Mucosa of descending colon (tissue), 3 donors: ENCODE data around the gene LRP1. TPM values are rescaled to one million over a fixed set of nuclear protein-coding genes. Genes with fewer than 3 reads are reported as not detected.

ENCODE experiments used
- ATAC-seq: fragments of 200-7000 bp; cut with Tn5 transposase; one replicate; pipeline ENCODE4 v1.9.1; 2020; ENCODE audit warnings: mild to moderate bottlenecking, moderate library complexity
- DNase-seq, 3 donors: peaks; one replicate each; pipeline ENCODE4 v3.0.0-alpha.2; 2020
- H3K36me3 ChIP-seq: fragments of 200-600 bp; one replicate; pipeline ENCODE4 v1.8.0; 2021; ENCODE audit warnings: low read depth, mild to moderate bottlenecking
- H3K4me1 ChIP-seq: fragments of 200-600 bp; one replicate; pipeline ENCODE4 v1.8.0; 2021; ENCODE audit warnings: low read depth, mild to moderate bottlenecking
- H3K4me3 ChIP-seq: fragments of 200-600 bp; one replicate; pipeline ENCODE4 v1.8.0; 2021; ENCODE audit warnings: mild to moderate bottlenecking
- H3K9me3 ChIP-seq: fragments of 200-600 bp; one replicate; pipeline ENCODE4 v1.8.0; 2021; ENCODE audit warnings: mild to moderate bottlenecking
- intact Hi-C, 2 donors: fragments of 100-400 bp; cut with DNase I in 1 of 2; cut with micrococcal nuclease in 1 of 2; formaldehyde crosslinking; loops; one replicate each; pipeline versions ENCODE4 v1.11.0 to v1.11.1; 2022; cut with DNase I, micrococcal nuclease
- total RNA-seq, 3 donors: library from RNA; stranded (reverse); fragmentation: NEBNext Ultra II Directional in 2 of 3; extraction: Animal tissue kit (Norgen Biotek cat#: 25700) in 2 of 3; gene quantifications; one replicate each; pipeline versions ENCODE4 v1.2.1 to v1.2.4, GENCODE V29; 2021 to 2023
- TF ChIP-seq, protein P1 (sequence below): fragments of 200-600 bp; IDR thresholded peaks from one replicate; pipeline ENCODE4 v1.8.0; 2022; ENCODE audit warnings: antibody characterized with exemption, mild to moderate bottlenecking
- donor health status: DM: no; HTN: no; CAD: no; lungs with moderate emphysema.
- donor health status: DM: no; HTN: no; CAD: no.
- donor health status: DM: no; HTN: yes; CAD: no.

LRP1 gene
- total RNA-seq, 3 donors from 2014 or later, result 128 to 223 (median 148) TPM

DNA sequence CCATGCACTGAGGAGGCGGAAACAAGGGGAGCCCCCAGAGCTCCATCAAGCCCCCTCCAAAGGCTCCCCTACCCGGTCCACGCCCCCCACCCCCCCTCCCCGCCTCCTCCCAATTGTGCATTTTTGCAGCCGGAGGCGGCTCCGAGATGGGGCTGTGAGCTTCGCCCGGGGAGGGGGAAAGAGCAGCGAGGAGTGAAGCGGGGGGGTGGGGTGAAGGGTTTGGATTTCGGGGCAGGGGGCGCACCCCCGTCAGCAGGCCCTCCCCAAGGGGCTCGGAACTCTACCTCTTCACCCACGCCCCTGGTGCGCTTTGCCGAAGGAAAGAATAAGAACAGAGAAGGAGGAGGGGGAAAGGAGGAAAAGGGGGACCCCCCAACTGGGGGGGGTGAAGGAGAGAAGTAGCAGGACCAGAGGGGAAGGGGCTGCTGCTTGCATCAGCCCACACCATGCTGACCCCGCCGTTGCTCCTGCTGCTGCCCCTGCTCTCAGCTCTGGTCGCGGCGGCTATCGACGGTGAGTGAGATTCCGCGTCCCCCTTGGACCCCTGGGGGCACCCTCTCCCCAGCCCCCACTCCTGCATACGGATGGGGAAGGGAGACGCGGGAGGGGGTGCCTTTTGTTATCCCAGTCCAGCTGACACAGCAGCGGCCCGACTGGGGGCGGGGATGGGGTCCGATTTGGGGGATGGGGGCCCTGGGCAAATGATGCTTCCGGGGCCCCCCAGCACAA lies 400 bp downstream of the LRP1 start:
- H3K4me1 ChIP-seq, result peaks cover 12% of the 10 kb centered on the region
- peak overlapping the region; percentile 63 for H3K4me3 ChIP-seq
- ATAC-seq (no peak), DNase-seq (peak in 2 of 3 donors; percentile 47 to 61)
- intact Hi-C loops, result no loop called here
- TF ChIP-seq, protein P1, sequence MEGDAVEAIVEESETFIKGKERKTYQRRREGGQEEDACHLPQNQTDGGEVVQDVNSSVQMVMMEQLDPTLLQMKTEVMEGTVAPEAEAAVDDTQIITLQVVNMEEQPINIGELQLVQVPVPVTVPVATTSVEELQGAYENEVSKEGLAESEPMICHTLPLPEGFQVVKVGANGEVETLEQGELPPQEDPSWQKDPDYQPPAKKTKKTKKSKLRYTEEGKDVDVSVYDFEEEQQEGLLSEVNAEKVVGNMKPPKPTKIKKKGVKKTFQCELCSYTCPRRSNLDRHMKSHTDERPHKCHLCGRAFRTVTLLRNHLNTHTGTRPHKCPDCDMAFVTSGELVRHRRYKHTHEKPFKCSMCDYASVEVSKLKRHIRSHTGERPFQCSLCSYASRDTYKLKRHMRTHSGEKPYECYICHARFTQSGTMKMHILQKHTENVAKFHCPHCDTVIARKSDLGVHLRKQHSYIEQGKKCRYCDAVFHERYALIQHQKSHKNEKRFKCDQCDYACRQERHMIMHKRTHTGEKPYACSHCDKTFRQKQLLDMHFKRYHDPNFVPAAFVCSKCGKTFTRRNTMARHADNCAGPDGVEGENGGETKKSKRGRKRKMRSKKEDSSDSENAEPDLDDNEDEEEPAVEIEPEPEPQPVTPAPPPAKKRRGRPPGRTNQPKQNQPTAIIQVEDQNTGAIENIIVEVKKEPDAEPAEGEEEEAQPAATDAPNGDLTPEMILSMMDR, result no peak
- H3K9me3 ChIP-seq, result no peaks in the 10 kb centered on the region
- no peaks in the 10 kb centered on the region for H3K36me3 ChIP-seq

DNA sequence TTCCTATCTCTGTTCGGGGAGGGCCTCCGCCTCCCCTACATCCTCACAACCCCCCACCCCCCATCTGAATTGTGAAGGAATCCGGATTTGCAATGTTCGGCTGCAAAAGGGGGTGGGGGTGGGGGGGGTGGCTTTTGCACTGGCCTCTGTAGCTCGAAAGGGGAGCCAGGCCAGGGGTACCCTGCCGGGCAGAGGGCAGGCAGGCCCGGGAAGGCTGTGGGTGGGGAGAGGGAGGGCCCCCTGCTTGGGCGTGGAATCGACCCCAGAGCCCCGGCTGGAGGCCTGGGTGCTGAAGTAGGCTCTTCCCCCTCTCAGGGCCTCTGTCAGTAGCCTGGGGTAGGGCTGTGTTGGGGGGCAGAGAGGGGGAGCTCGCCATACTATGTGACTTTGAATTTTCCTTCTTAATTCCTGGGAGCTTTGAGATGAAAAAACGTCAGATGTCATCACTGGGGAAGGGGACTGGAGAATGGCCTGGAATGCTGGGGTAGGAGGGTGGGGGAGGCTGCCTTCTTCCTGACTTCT lies 1.1 kb downstream of the LRP1 start:
- Histone ChIP-seq H3K36me3 (no peaks in the 10 kb centered on the region), H3K9me3 (no peaks in the 10 kb centered on the region), H3K4me1 (peaks cover 17% of the 10 kb centered on the region), H3K4me3 (peak overlapping the region; percentile 63)
- no peak for DNase-seq
- no peak for ATAC-seq
- TF ChIP-seq, protein P1, result no peak
- intact Hi-C loops, result no loop called here

DNA sequence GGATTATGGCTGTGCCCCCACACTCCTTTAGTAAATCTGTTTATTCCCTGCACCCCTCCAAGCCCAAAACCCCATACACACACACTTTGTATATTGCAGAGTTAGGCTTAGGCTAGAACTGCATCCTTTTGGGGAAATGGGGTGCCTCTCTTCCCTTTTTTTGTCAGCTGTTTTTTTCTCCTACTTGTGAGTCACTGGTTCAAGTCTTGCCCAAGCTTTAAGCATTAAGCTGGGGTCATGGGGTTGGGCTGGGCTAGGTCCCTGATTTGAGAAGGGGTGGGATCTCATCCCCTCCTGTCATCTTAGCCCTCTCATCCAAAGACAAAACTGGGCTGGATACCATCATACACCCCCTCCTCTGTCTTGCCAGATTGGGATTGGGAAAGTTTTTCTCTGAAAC lies 1.6 kb downstream of the LRP1 start:
- Histone ChIP-seq H3K4me3 (no peak overlapping the region), H3K4me1 (peaks cover 17% of the 10 kb centered on the region), H3K9me3 (no peaks in the 10 kb centered on the region), H3K36me3 (no peaks in the 10 kb centered on the region)
- ATAC-seq (no peak), DNase-seq (no peak)
- TF ChIP-seq, protein P1, result no peak
- intact Hi-C loops, result no loop called here

DNA sequence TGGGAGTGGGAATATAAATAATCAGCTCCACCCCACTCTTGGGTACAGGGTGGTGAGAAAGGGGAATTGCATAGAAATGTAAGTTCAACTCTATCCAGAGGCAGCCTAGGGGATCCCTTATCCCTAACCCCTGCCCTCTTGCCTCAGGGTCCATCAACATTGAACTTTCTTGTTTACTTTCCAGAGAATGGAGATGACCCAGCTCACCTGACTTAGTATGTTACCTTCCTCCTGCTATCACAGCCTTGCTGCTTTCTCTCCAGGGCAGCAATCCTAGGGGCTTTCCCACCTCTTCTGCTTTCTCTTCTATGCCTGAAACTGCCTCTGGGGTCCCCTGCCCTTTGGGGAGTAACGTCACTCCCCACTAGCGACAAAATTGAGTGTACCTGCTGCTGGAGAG lies 2.7 kb downstream of the LRP1 start:
- ATAC-seq, result no peak
- intact Hi-C loops, result no loop called here
- TF ChIP-seq, protein P1, result no peak
- peaks cover 17% of the 10 kb centered on the region for H3K4me1 ChIP-seq
- no peaks in the 10 kb centered on the region for H3K9me3 ChIP-seq
- no peaks in the 10 kb centered on the region for H3K36me3 ChIP-seq
- H3K4me3 ChIP-seq, result no peak overlapping the region
- DNase-seq, result no peak

DNA sequence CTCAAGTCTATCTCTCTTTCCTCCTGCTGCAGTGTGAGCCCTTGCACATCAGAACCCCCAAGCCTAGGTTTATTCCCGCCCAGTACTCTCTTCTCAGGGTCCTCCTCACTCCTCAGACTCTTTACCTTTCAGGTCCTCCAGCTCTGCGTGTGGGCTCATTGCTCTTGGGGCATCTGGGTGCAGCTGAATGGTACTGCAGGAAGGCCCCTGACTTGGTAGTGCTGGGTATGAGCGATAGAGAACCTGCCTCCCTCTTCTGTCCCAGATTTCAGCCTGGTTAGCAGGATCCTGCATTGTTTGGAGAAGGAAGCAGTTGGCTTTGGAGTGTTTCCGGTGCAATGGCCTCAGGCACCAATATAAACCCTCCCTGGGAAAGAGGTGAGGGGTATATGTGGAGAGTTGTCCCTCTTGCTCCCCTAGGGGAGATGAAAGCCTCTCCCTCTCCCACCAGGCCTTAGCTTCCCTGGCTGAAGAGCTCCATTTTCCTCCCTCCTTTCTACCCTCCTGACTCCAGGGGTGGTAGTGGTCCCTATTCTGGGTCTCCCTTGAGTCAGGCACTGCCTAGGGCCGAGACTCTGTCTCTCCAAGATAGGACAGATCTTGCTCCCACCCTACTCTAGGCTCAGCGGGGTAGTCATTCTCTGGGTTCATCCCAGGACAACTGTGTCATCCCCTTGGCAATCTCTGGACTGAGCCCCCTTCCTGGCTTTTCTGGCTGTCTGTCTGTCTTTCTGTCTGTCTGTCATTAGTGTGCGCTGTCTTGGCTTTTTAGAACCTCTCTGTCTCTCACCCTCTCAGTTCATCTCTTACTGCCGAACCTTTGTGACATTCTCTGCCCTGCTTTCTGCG lies 3.8 kb downstream of the LRP1 start:
- TF ChIP-seq, protein P1, result no peak
- H3K4me3 ChIP-seq, result no peak overlapping the region
- ATAC-seq, result no peak
- no peaks in the 10 kb centered on the region for H3K36me3 ChIP-seq
- H3K9me3 ChIP-seq, result no peaks in the 10 kb centered on the region
- no peak for DNase-seq
- H3K4me1 ChIP-seq, result peaks cover 10% of the 10 kb centered on the region
- intact Hi-C loops, result no loop called here
